Measurements from ENCODE around the gene PTPRE. TPM values are rescaled to one million over a fixed set of nuclear protein-coding genes. Genes with fewer than 3 reads are reported as not detected.
A peak's percentile ranks its signal among the peaks of the same experiment; 100 is the strongest.

Gene PTPRE
- total RNA-seq, 1 experiment from 2014 or later: 1.5 TPM

GRCh38 chr10:127905848-127906261 lies 1.0 kb upstream of the PTPRE start:
- H3K27ac ChIP-seq: no peak overlapping the region
- 0 out of 2 replicates have a peak, but pooled peaks cover 5% of the 10 kb centered on the region for H3K9me3 ChIP-seq (replicated peaks)
- peak in 1 of 2 experiments; percentile 31 for DNase-seq (ENCODE audit: low read depth in 1 of 2, low spot score in 2 of 2)
- H3K4me1 ChIP-seq (replicated peaks): peaks cover 28% of the 10 kb centered on the region
- no peak overlapping the region for H3K4me3 ChIP-seq
- H3K36me3 ChIP-seq: peaks cover 9% of the 10 kb centered on the region; the same call in 1 of the 2 replicates
- peaks cover 5% of the 10 kb centered on the region for H3K27me3 ChIP-seq (replicated peaks)

- Histone ChIP-seq H3K4me3 (peak overlapping the region; percentile 71), H3K27ac (0 out of 2 replicates have a peak overlapping the region, but pooled peaks have one; percentile 26), H3K4me1 (replicated peaks) (peaks cover 28% of the 10 kb centered on the region), H3K27me3 (replicated peaks) (peaks cover 5% of the 10 kb centered on the region; the same call in 1 of the 2 replicates), H3K9me3 (replicated peaks) (0 out of 2 replicates have a peak, but pooled peaks cover 5% of the 10 kb centered on the region), H3K36me3 (peaks cover 9% of the 10 kb centered on the region; the same call in 1 of the 2 replicates)
- peak in 1 of 2 experiments; percentile 42 for DNase-seq (ENCODE audit: low read depth in 1 of 2, low spot score in 2 of 2)
Observed at GRCh38 chr10:127907411-127908105, 655 bp downstream of the PTPRE start.

- H3K4me1 ChIP-seq (replicated peaks): peaks cover 28% of the 10 kb centered on the region
- peaks cover 9% of the 10 kb centered on the region; the same call in 1 of the 2 replicates for H3K36me3 ChIP-seq
- 0 out of 2 replicates have a peak, but pooled peaks cover 5% of the 10 kb centered on the region for H3K9me3 ChIP-seq (replicated peaks)
- no peaks in the 10 kb centered on the region; the same call in 1 of the 2 replicates for H3K27me3 ChIP-seq (replicated peaks)
- peak; percentile 23 to 55 for DNase-seq (ENCODE audit: low read depth in 1 of 2, low spot score in 2 of 2)
- H3K4me3 ChIP-seq: no peak overlapping the region; the same call in 1 of the 2 replicates
- H3K27ac ChIP-seq: no peak overlapping the region
Observed at GRCh38 chr10:127908106-127908958, 1.4 kb downstream of the PTPRE start.

- Histone ChIP-seq H3K4me3 (no peak overlapping the region), H3K27me3 (replicated peaks) (no peaks in the 10 kb centered on the region; the same call in 1 of the 2 replicates), H3K27ac (no peak overlapping the region)
Observed at GRCh38 chr10:127908959-127909267, 2.0 kb downstream of the PTPRE start.

DNA sequence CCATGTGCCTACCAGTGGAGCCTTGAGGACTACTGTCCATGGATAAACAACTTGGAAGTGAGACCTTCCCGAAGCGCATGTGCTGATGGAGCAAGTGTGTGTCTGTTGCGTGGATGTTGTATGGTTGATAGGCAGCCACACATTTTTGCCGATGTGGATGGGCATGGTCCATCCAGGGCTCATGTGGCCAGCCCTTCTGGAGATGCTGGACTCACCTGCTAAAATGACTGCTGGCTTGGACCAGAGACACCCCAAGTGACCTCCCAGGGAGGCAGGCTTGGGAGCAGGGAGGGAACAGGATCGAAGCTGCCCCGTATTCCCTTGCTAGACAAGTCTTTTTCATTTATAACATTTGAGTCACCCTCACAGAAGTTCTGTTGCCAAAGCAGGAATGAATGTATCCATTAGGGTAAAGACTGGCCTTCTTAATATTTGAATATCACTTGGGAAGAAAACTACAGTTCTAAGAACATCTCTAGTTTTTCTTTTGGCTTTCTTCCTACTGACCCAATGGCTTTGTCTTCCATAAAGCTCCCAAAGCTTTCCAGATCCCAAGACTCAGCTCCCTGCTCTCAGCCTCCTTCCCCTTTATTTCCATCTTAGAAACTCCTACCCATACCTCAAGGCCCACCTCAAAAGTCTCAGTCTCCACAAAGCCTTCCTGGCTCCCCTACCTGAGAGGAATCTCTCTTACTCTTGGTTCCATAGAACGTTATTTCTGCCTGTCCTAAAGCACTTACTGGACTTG lies 3.0 kb downstream of the PTPRE start:
- Histone ChIP-seq H3K4me3 (no peak overlapping the region), H3K9me3 (replicated peaks) (0 out of 2 replicates have a peak, but pooled peaks cover 5% of the 10 kb centered on the region), H3K27me3 (replicated peaks) (no peaks in the 10 kb centered on the region; the same call in 1 of the 2 replicates), H3K36me3 (peaks cover 9% of the 10 kb centered on the region; the same call in 1 of the 2 replicates), H3K4me1 (replicated peaks) (peaks cover 28% of the 10 kb centered on the region), H3K27ac (no peak overlapping the region)
- peak in 1 of 2 experiments; percentile 23 for DNase-seq (ENCODE audit: low read depth in 1 of 2, low spot score in 2 of 2)

More at GRCh38 chr10:127908959-127909267, 2.0 kb downstream of the PTPRE start:
- DNase-seq (ENCODE audit: low read depth in 1 of 2, low spot score in 2 of 2): no peak
- peaks cover 9% of the 10 kb centered on the region; the same call in 1 of the 2 replicates for H3K36me3 ChIP-seq
- peaks cover 28% of the 10 kb centered on the region for H3K4me1 ChIP-seq (replicated peaks)
- H3K9me3 ChIP-seq (replicated peaks): 0 out of 2 replicates have a peak, but pooled peaks cover 5% of the 10 kb centered on the region

- H3K9me3 ChIP-seq (replicated peaks): 0 out of 2 replicates have a peak, but pooled peaks cover 5% of the 10 kb centered on the region
- peaks cover 28% of the 10 kb centered on the region for H3K4me1 ChIP-seq (replicated peaks)
- no peak overlapping the region for H3K4me3 ChIP-seq
- peaks cover 9% of the 10 kb centered on the region; the same call in 1 of the 2 replicates for H3K36me3 ChIP-seq
- no peak for DNase-seq (ENCODE audit: low read depth in 1 of 2, low spot score in 2 of 2)
- no peaks in the 10 kb centered on the region; the same call in 1 of the 2 replicates for H3K27me3 ChIP-seq (replicated peaks)
- no peak overlapping the region for H3K27ac ChIP-seq
Observed at GRCh38 chr10:127910464-127910770, 3.5 kb downstream of the PTPRE start.

DNA sequence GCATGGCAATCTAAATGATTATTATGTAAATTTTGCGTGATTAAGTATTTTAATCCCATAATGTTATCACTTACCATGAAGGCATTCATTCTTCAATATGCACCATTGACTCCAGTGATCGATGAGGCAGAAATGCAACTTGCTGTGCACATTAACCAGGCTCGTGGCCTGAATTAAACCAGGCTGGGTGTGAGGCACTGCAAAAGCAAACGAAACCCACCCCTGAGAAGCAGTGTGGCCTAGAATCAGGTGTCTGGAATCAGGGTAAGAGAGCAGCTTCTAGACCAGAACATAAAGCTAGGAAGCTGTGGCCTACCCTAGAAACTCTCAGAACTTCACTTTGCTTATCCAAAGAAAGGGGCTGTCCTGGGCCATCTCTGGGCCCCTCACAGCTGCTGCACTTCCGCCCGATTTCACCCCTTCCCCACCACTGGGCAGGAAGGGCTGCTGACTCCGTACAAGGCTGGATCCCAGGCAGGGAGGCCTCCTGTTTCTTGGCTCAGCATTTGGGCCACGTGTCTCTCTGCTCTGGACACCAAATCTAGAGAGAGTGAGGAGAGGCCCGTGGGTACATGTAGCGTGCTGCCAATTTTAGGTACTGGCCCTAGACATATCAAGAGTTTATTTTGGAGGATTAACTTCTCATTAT lies 4.4 kb downstream of the PTPRE start:
- Histone ChIP-seq H3K9me3 (replicated peaks) (0 out of 2 replicates have a peak, but pooled peaks cover 5% of the 10 kb centered on the region), H3K4me1 (replicated peaks) (peaks cover 28% of the 10 kb centered on the region), H3K4me3 (no peak overlapping the region), H3K27me3 (replicated peaks) (no peaks in the 10 kb centered on the region; the same call in 1 of the 2 replicates), H3K36me3 (peaks cover 9% of the 10 kb centered on the region; the same call in 1 of the 2 replicates), H3K27ac (no peak overlapping the region)
- no peak for DNase-seq (ENCODE audit: low read depth in 1 of 2, low spot score in 2 of 2)

DNA sequence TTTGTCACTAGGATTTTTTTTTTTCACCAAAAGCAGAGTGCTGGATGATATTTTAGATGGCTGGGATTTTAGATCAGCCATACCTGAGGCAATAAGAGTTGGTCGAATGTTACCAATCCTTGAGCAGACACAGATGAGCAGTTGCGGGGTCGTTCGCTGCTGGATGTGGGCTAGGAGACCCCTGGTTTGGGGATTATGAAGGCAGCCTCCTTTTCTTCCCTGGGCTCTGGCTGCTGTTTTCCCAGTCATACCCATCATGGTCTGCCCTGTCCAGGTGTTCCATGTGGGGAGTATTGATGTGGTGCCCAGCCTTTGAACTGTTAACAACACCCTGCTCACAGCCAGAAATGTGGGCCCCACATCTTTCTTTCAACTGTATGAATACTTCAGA lies 5.0 kb downstream of the PTPRE start:
- Histone ChIP-seq H3K9me3 (replicated peaks) (0 out of 2 replicates have a peak, but pooled peaks cover 3% of the 10 kb centered on the region), H3K36me3 (peaks cover 9% of the 10 kb centered on the region; the same call in 1 of the 2 replicates), H3K4me1 (replicated peaks) (peaks cover 25% of the 10 kb centered on the region), H3K27ac (no peak overlapping the region), H3K4me3 (no peak overlapping the region), H3K27me3 (replicated peaks) (no peaks in the 10 kb centered on the region; the same call in 1 of the 2 replicates)
- DNase-seq (ENCODE audit: low read depth in 1 of 2, low spot score in 2 of 2): no peak

- Histone ChIP-seq H3K36me3 (0 out of 2 replicates have a peak, but pooled peaks cover 2% of the 10 kb centered on the region), H3K27ac (no peak overlapping the region), H3K9me3 (replicated peaks) (0 out of 2 replicates have a peak, but pooled peaks cover 3% of the 10 kb centered on the region), H3K4me3 (no peak overlapping the region), H3K27me3 (replicated peaks) (no peaks in the 10 kb centered on the region), H3K4me1 (replicated peaks) (peaks cover 16% of the 10 kb centered on the region)
- DNase-seq (ENCODE audit: low read depth in 1 of 2, low spot score in 2 of 2): no peak
Observed at GRCh38 chr10:127912607-127913367, 5.9 kb downstream of the PTPRE start.

GRCh38 chr10:127913368-127913759 lies 6.5 kb downstream of the PTPRE start:
- H3K27me3 ChIP-seq (replicated peaks): no peaks in the 10 kb centered on the region
- no peak overlapping the region for H3K27ac ChIP-seq

DNA sequence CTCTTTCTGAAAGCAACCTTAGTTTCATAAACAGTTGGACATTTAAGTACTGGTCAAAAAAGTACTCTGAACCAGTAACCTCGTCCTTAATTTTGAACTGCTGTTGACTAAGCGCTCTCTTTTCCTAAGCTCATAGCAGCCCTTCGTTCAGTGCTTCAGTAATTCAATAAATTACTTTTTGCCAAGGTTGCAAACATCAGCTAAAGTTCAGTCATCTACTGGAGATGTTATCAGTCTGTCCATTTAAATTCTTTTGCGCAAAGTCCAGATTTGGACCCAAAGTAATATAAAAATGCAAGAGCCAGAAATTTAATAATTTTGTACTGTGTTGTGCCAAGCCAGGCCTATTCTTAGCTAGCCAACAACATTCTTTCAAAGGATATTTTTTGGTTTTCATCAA lies 8.4 kb downstream of the PTPRE start:
- Histone ChIP-seq H3K4me1 (replicated peaks) (peaks cover 8% of the 10 kb centered on the region), H3K4me3 (no peak overlapping the region), H3K27ac (no peak overlapping the region), H3K27me3 (replicated peaks) (no peaks in the 10 kb centered on the region), H3K36me3 (no peaks in the 10 kb centered on the region), H3K9me3 (replicated peaks) (no peaks in the 10 kb centered on the region)
- DNase-seq (ENCODE audit: low read depth in 1 of 2, low spot score in 2 of 2): no peak

More at GRCh38 chr10:127913368-127913759, 6.5 kb downstream of the PTPRE start:
- peaks cover 10% of the 10 kb centered on the region for H3K4me1 ChIP-seq (replicated peaks)
- H3K9me3 ChIP-seq (replicated peaks): 0 out of 2 replicates have a peak, but pooled peaks cover 3% of the 10 kb centered on the region
- no peak for DNase-seq (ENCODE audit: low read depth in 1 of 2, low spot score in 2 of 2)
- H3K36me3 ChIP-seq: 0 out of 2 replicates have a peak, but pooled peaks cover 2% of the 10 kb centered on the region
- H3K4me3 ChIP-seq: no peak overlapping the region

DNA sequence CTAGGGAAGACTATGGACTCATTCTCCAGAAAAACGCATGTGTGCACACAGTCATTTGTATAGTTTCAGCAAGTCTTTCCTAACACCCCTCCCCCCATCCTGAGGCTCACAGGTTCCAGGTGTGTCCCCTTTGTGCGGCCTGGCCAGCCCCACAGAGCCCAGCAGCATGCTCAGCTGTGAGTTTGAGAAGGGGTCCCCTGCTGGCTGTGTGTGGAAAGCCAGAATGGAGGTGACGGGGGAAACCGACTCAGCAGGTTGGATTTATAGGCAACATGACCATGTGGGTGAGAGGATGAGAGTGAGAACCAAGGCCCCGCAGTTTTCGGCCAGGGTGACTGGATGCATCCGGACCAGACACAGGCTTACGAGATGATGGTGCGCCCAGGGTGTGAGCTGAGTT lies 9.9 kb downstream of the PTPRE start:
- H3K4me3 ChIP-seq: no peak overlapping the region
- H3K9me3 ChIP-seq (replicated peaks): no peaks in the 10 kb centered on the region
- H3K27ac ChIP-seq: no peak overlapping the region
- no peaks in the 10 kb centered on the region for H3K27me3 ChIP-seq (replicated peaks)
- H3K4me1 ChIP-seq (replicated peaks): peaks cover 21% of the 10 kb centered on the region
- no peaks in the 10 kb centered on the region for H3K36me3 ChIP-seq
- no peak for DNase-seq (ENCODE audit: low read depth in 1 of 2, low spot score in 2 of 2)
